GM23248 (cell line): ENCODE measurements around the gene SOX11. TPM values are rescaled to one million over a fixed set of nuclear protein-coding genes. Genes with fewer than 3 reads are reported as not detected.

ENCODE experiments used
- DNase-seq: peaks from one replicate; pipeline ENCODE4 v3.0.0-alpha.2; 2015
- H2AFZ ChIP-seq: fragments of 200-600 bp; sonication (generic); 2 replicates; pipeline ENCODE4 v1.6.1; 2016; ENCODE audit warnings: antibody characterized with exemption
- H3F3A ChIP-seq: fragments of 200-600 bp; sonication (generic); 2 replicates; pipeline ENCODE4 v1.6.1; 2016; ENCODE audit warnings: mild to moderate bottlenecking, antibody characterized with exemption, mixed run types; ENCODE audit not compliant: insufficient read depth
- H3K27ac ChIP-seq: fragments of 200-600 bp; sonication (generic); 2 replicates; pipeline ENCODE4 v1.5.1; 2016; ENCODE audit warnings: mild to moderate bottlenecking
- H3K27me3 ChIP-seq: fragments of 200-600 bp; sonication (generic); replicated peaks from 2 replicates; pipeline ENCODE4 v1.6.1; 2016; ENCODE audit warnings: mild to moderate bottlenecking; ENCODE audit not compliant: insufficient read depth
- H3K36me3 ChIP-seq: fragments of 200-600 bp; sonication (generic); 2 replicates; pipeline ENCODE4 v1.6.1; 2016; ENCODE audit warnings: low read depth, mild to moderate bottlenecking
- H3K4me1 ChIP-seq: fragments of 200-600 bp; sonication (generic); 2 replicates; pipeline ENCODE4 v1.6.1; 2016; ENCODE audit warnings: mild to moderate bottlenecking; ENCODE audit not compliant: insufficient read depth
- H3K4me2 ChIP-seq: fragments of 200-600 bp; sonication (generic); one replicate; pipeline ENCODE4 v1.6.1; 2016; ENCODE audit warnings: mild to moderate bottlenecking; ENCODE audit not compliant: unreplicated experiment
- H3K4me3 ChIP-seq: fragments of 200-600 bp; sonication (generic); 2 replicates; pipeline ENCODE4 v1.5.1; 2016; ENCODE audit warnings: mild to moderate bottlenecking
- H3K79me2 ChIP-seq: fragments of 200-600 bp; sonication (generic); 2 replicates; pipeline ENCODE4 v1.6.1; 2016; ENCODE audit warnings: mild to moderate bottlenecking; ENCODE audit not compliant: insufficient read depth
- H3K9ac ChIP-seq: fragments of 200-600 bp; sonication (generic); 2 replicates; pipeline ENCODE4 v1.6.1; 2016; ENCODE audit warnings: mild to moderate bottlenecking
- H3K9me2 ChIP-seq: fragments of 200-600 bp; sonication (generic); 2 replicates; pipeline ENCODE4 v1.6.1; 2016; ENCODE audit warnings: mixed run types, mild to moderate bottlenecking, moderate library complexity; ENCODE audit not compliant: insufficient read depth
- H3K9me3 ChIP-seq: fragments of 200-600 bp; sonication (generic); one replicate; pipeline ENCODE4 v1.6.1; 2017; ENCODE audit warnings: low read depth
- H4K20me1 ChIP-seq: fragments of 200-600 bp; sonication (generic); 2 replicates; pipeline ENCODE4 v1.6.0; 2016; ENCODE audit not compliant: insufficient read depth
- EZH2 ChIP-seq: fragments of 200-600 bp; sonication (generic); IDR thresholded peaks from 2 replicates; pipeline ENCODE4 v1.6.1; 2018; ENCODE audit warnings: antibody characterized with exemption, mild to moderate bottlenecking; ENCODE audit not compliant: insufficient read depth, poor library complexity, severe bottlenecking
- EZH2phosphoT487 ChIP-seq: fragments of 200-600 bp; sonication (generic); IDR thresholded peaks from 2 replicates; pipeline ENCODE4 v1.6.1; 2018; ENCODE audit warnings: antibody characterized with exemption, moderate library complexity, mild to moderate bottlenecking, low read depth; ENCODE audit not compliant: insufficient read depth
- WGBS, 2 experiments: methylation state at CpG; one replicate each; pipeline ENCODE4 v1.1.6; 2015 to 2017; ENCODE audit warnings: low lambda C conversion rate in 2 of 2, low coverage in 1 of 2; ENCODE audit errors: missing lambda C conversion rate in 2 of 2; 5-methylcytosine and 5-hydroxymethylcytosine counted together
- in situ Hi-C: fragments of 300-500 bp; cut with MboI; formaldehyde crosslinking; loops from 2 replicates; pipeline ENCODE4 v1.15.0; 2020
- polyA plus RNA-seq: library from polyadenylated mRNA; unstranded; fragments of >200 nt; fragmentation: Nextera tagmentation; extraction: Ambion mirVana; gene quantifications from 2 replicates; pipeline ENCODE4 v1.2.1, GENCODE V29; 2016
- total RNA-seq: library from RNA; depleted of rRNA; stranded (reverse); fragments of >200 nt; shearing (Covaris generic); gene quantifications from 2 replicates; pipeline ENCODE4 v1.2.3, GENCODE V29; 2014

The SOX11 gene
- total and polyA plus RNA-seq, 2 experiments from 2014 or later = under 0.01 to 0.08 TPM

GRCh38 chr2:5740817-5741216 lies 48.6 kb downstream of the SOX11 start:
- TF ChIP-seq EZH2phosphoT487 (no peak), EZH2 (no peak)
- Histone ChIP-seq H3F3A (no peaks in the 10 kb centered on the region), H3K4me3 (no peak overlapping the region), H4K20me1 (no peaks in the 10 kb centered on the region), H3K4me2 (no peak overlapping the region), H3K9me2 (no peaks in the 10 kb centered on the region), H3K27me3 (no peaks in the 10 kb centered on the region), H3K27ac (no peak overlapping the region), H3K79me2 (no peaks in the 10 kb centered on the region), H3K36me3 (no peaks in the 10 kb centered on the region), H3K4me1 (no peaks in the 10 kb centered on the region), H2AFZ (no peak overlapping the region), H3K9ac (no peak overlapping the region), H3K9me3 (no peaks in the 10 kb centered on the region)
- no peak for DNase-seq
- in situ Hi-C loops = no loop called here
- 30 to 32% methylated on average over 6 of the region's 6 CpGs for WGBS, 2 experiments

GRCh38 chr2:5741242-5741641 lies 49.1 kb downstream of the SOX11 start:
- Histone ChIP-seq H3K27me3 (no peaks in the 10 kb centered on the region), H3K4me2 (no peak overlapping the region), H2AFZ (no peak overlapping the region), H3K4me1 (no peaks in the 10 kb centered on the region), H3F3A (no peaks in the 10 kb centered on the region), H3K9me2 (no peaks in the 10 kb centered on the region), H3K4me3 (no peak overlapping the region), H3K9ac (no peak overlapping the region), H3K27ac (no peak overlapping the region), H3K9me3 (no peaks in the 10 kb centered on the region), H4K20me1 (no peaks in the 10 kb centered on the region), H3K79me2 (no peaks in the 10 kb centered on the region), H3K36me3 (no peaks in the 10 kb centered on the region)
- TF ChIP-seq EZH2 = no peak
- in situ Hi-C loops = no loop called here
- DNase-seq = no peak
- WGBS, 2 experiments = 35 to 45% methylated on average over 5 of the region's 5 CpGs

GRCh38 chr2:5742126-5742525 lies 49.9 kb downstream of the SOX11 start:
- Histone ChIP-seq H3K27me3 (no peaks in the 10 kb centered on the region), H3K27ac (no peak overlapping the region), H3K9me3 (no peaks in the 10 kb centered on the region), H2AFZ (no peak overlapping the region), H3K4me2 (no peak overlapping the region), H3K4me3 (no peak overlapping the region), H3F3A (no peaks in the 10 kb centered on the region), H3K4me1 (no peaks in the 10 kb centered on the region), H3K79me2 (no peaks in the 10 kb centered on the region), H4K20me1 (no peaks in the 10 kb centered on the region), H3K9ac (no peak overlapping the region), H3K9me2 (no peaks in the 10 kb centered on the region), H3K36me3 (no peaks in the 10 kb centered on the region)
- no peak for DNase-seq
- in situ Hi-C loops = no loop called here
- no peak for TF ChIP-seq EZH2phosphoT487
- TF ChIP-seq EZH2 = no peak
- 11 to 16% methylated on average over 6 of the region's 6 CpGs for WGBS, 2 experiments

GRCh38 chr2:5748391-5748790 lies 56.2 kb downstream of the SOX11 start:
- no peaks in the 10 kb centered on the region for H3K4me1 ChIP-seq
- DNase-seq = no peak
- H3F3A ChIP-seq = no peaks in the 10 kb centered on the region
- no peak overlapping the region for H3K27ac ChIP-seq
- no peaks in the 10 kb centered on the region for H3K9me3 ChIP-seq
- H4K20me1 ChIP-seq = no peaks in the 10 kb centered on the region
- H3K27me3 ChIP-seq = no peaks in the 10 kb centered on the region
- H3K79me2 ChIP-seq = no peaks in the 10 kb centered on the region
- H2AFZ ChIP-seq = no peak overlapping the region
- no peak overlapping the region for H3K4me2 ChIP-seq
- H3K9ac ChIP-seq = no peak overlapping the region
- in situ Hi-C loops = no loop called here
- H3K9me2 ChIP-seq = no peaks in the 10 kb centered on the region
- H3K4me3 ChIP-seq = no peak overlapping the region
- no peak for TF ChIP-seq EZH2phosphoT487
- 33% methylated on average over 1 of the region's 2 CpGs; no CpG with 5 or more reads in 1 of the 2 experiments for WGBS, 2 experiments
- no peaks in the 10 kb centered on the region for H3K36me3 ChIP-seq

GRCh38 chr2:5748946-5749345 lies 56.8 kb downstream of the SOX11 start:
- WGBS, 2 experiments = 31 to 36% methylated on average over 4 of the region's 4 CpGs
- Histone ChIP-seq H2AFZ (no peak overlapping the region), H3F3A (no peaks in the 10 kb centered on the region), H3K4me3 (no peak overlapping the region), H3K9ac (no peak overlapping the region), H3K79me2 (no peaks in the 10 kb centered on the region), H3K27ac (no peak overlapping the region), H3K4me2 (no peak overlapping the region), H4K20me1 (no peaks in the 10 kb centered on the region), H3K36me3 (no peaks in the 10 kb centered on the region), H3K9me3 (no peaks in the 10 kb centered on the region), H3K4me1 (no peaks in the 10 kb centered on the region), H3K27me3 (no peaks in the 10 kb centered on the region), H3K9me2 (no peaks in the 10 kb centered on the region)
- TF ChIP-seq EZH2phosphoT487 (no peak), EZH2 (no peak)
- no peak for DNase-seq
- in situ Hi-C loops = no loop called here
